Fibroblast of lung (primary cell): ENCODE measurements around the gene MBD5. TPM values are rescaled to one million over a fixed set of nuclear protein-coding genes. Genes with fewer than 3 reads are reported as not detected.

ENCODE experiments used
- DNase-seq, 2 donors: peaks; one replicate each; pipeline versions ENCODE4 v3.0.0 to v3.0.0-alpha.2; 2010; ENCODE audit warnings: low read depth in 2 of 2
- H2AFZ ChIP-seq: 2 replicates; pipeline ENCODE4 v1.5.1; 2012; ENCODE audit warnings: low read length, control low read depth, inconsistent platforms
- H3K27ac ChIP-seq: 2 replicates; pipeline ENCODE4 v1.5.1; 2011; ENCODE audit warnings: low read length, control low read depth; ENCODE audit not compliant: insufficient read depth
- H3K27me3 ChIP-seq: 2 replicates; pipeline ENCODE4 v1.5.1; 2011; ENCODE audit warnings: mild to moderate bottlenecking, low read length; ENCODE audit not compliant: control insufficient read depth, insufficient read depth
- H3K36me3 ChIP-seq: 2 replicates; pipeline ENCODE4 v1.5.1; 2011; ENCODE audit warnings: low read length; ENCODE audit not compliant: control insufficient read depth, insufficient read depth
- H3K4me1 ChIP-seq: 2 replicates; pipeline ENCODE4 v1.5.1; 2011; ENCODE audit warnings: low read length; ENCODE audit not compliant: control insufficient read depth, insufficient read depth; ENCODE audit errors: extremely low read depth
- H3K4me2 ChIP-seq: 2 replicates; pipeline ENCODE4 v1.5.1; 2011; ENCODE audit warnings: low read length, control low read depth; ENCODE audit not compliant: insufficient read depth; ENCODE audit errors: extremely low read depth
- H3K4me3 ChIP-seq, 4 experiments: fragments of 200-600 bp in 1 of 4; sonication (generic) in 1 of 4; replicated peaks in 1 of 4; 2 replicates each; pipeline ENCODE4 v1.5.1; 2011 to 2016; ENCODE audit warnings: low read length in 4 of 4, low read depth in 3 of 4, mild to moderate bottlenecking in 3 of 4, control low read depth in 2 of 4, inconsistent platforms in 1 of 4, mixed read lengths in 1 of 4; ENCODE audit not compliant: insufficient read depth in 1 of 4; ENCODE audit errors: control extremely low read depth in 1 of 4
- H3K79me2 ChIP-seq: 2 replicates; pipeline ENCODE4 v1.5.1; 2012; ENCODE audit warnings: mild to moderate bottlenecking, low read length, inconsistent platforms; ENCODE audit not compliant: control insufficient read depth, insufficient read depth
- H3K9ac ChIP-seq: 2 replicates; pipeline ENCODE4 v1.5.1; 2011; ENCODE audit warnings: mild to moderate bottlenecking, low read length, control low read depth; ENCODE audit not compliant: insufficient read depth
- H3K9me3 ChIP-seq: 2 replicates; pipeline ENCODE4 v1.5.1; 2012; ENCODE audit warnings: low read depth, low read length; ENCODE audit not compliant: control insufficient read depth, insufficient read depth
- H4K20me1 ChIP-seq: 2 replicates; pipeline ENCODE4 v1.5.1; 2011; ENCODE audit warnings: low read length; ENCODE audit not compliant: control insufficient read depth, insufficient read depth; ENCODE audit errors: extremely low read depth
- CTCF ChIP-seq, 2 donors: IDR thresholded peaks in 1 of 2; conservative IDR thresholded peaks in 1 of 2; 1 replicate in 1 of 2; 2 replicates in 1 of 2; pipeline ENCODE4 v1.5.1; 2011 to 2012; ENCODE audit warnings: low read length in 2 of 2, control low read depth in 1 of 2, inconsistent platforms in 1 of 2, low read depth in 1 of 2, mild to moderate bottlenecking in 1 of 2
- EZH2 ChIP-seq: IDR thresholded peaks from 2 replicates; pipeline ENCODE4 v1.5.1; 2012; ENCODE audit warnings: low read length, control low read depth, mild to moderate bottlenecking; ENCODE audit errors: missing control alignments
- polyA plus RNA-seq, 2 donors: library from polyadenylated mRNA; depleted of rRNA in 1 of 2; stranded (reverse) in 1 of 2; unstranded in 1 of 2; fragments of >200 nt; gene quantifications; 2 replicates each; pipeline ENCODE4 v1.2.1, GENCODE V29; 2011 to 2012; ENCODE audit warnings: missing spikeins in 1 of 2
- total RNA-seq: library from RNA; depleted of rRNA; stranded (reverse); fragments of >200 nt; gene quantifications from 2 replicates; pipeline ENCODE4 v1.2.1, GENCODE V29; 2014

The MBD5 gene
- total and polyA plus RNA-seq, 2 donors (not counting 1 experiment from before 2014, with no cell fraction given): 26.1 to 32.4 TPM

- H3K4me3 ChIP-seq: no peak overlapping the region
- H3K4me1 ChIP-seq: no peaks in the 10 kb centered on the region
- H3K4me2 ChIP-seq: no peak overlapping the region
- H3K36me3 ChIP-seq: no peaks in the 10 kb centered on the region
- no peak for TF ChIP-seq CTCF (conservative IDR thresholded peaks at IDR 0.05 in 1 of 2, IDR thresholded peaks at IDR 0.05 in 1 of 2; ENCODE audit: low read depth in 1 of 2, low read length in 2 of 2)
- no peak for TF ChIP-seq EZH2
- H2AFZ ChIP-seq: no peak overlapping the region
- no peaks in the 10 kb centered on the region for H3K9me3 ChIP-seq
- H3K27ac ChIP-seq: no peak overlapping the region
- no peaks in the 10 kb centered on the region for H3K79me2 ChIP-seq
- DNase-seq: no peak
- H3K9ac ChIP-seq: no peak overlapping the region
- H4K20me1 ChIP-seq: no peaks in the 10 kb centered on the region
- H3K27me3 ChIP-seq: no peaks in the 10 kb centered on the region
Measured at GRCh38 chr2:148202237-148202636, 181.3 kb downstream of the MBD5 start.

DNA sequence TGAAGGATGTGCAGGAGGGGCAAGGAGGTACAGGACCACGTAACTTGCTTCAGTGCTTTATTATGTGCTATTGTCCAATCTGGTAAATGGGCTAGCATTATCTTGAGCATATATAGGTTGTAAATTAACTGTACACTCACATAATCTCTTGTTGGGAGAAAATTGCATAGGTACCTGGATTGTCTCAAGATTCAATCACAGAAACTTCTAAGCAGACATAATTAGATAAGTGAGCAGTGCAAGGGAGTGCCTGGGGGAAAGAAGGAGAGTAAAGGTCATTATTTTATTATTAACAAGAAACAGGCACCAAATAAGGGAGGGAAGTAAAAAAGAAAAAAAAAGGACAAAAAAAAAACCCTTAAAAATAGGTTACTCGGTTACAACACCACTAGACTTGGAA, 186.2 kb downstream of the MBD5 start:
- no peak overlapping the region for H3K27ac ChIP-seq
- H3K4me1 ChIP-seq: no peaks in the 10 kb centered on the region
- H3K36me3 ChIP-seq: no peaks in the 10 kb centered on the region
- DNase-seq: no peak
- H2AFZ ChIP-seq: no peak overlapping the region
- H3K27me3 ChIP-seq: no peaks in the 10 kb centered on the region
- H4K20me1 ChIP-seq: no peaks in the 10 kb centered on the region
- no peak overlapping the region for H3K9ac ChIP-seq
- H3K4me3 ChIP-seq: no peak overlapping the region
- TF ChIP-seq EZH2 (no peak), CTCF (conservative IDR thresholded peaks at IDR 0.05 in 1 of 2, IDR thresholded peaks at IDR 0.05 in 1 of 2; ENCODE audit: low read depth in 1 of 2, low read length in 2 of 2) (no peak)
- H3K4me2 ChIP-seq: no peak overlapping the region
- H3K79me2 ChIP-seq: no peaks in the 10 kb centered on the region
- no peaks in the 10 kb centered on the region for H3K9me3 ChIP-seq

GRCh38 chr2:148209603-148210002, 188.7 kb downstream of the MBD5 start:
- Histone ChIP-seq H4K20me1 (no peaks in the 10 kb centered on the region), H3K79me2 (no peaks in the 10 kb centered on the region), H3K27me3 (no peaks in the 10 kb centered on the region), H3K36me3 (no peaks in the 10 kb centered on the region), H3K9me3 (no peaks in the 10 kb centered on the region), H3K4me1 (no peaks in the 10 kb centered on the region), H3K4me2 (no peak overlapping the region), H3K4me3 (no peak overlapping the region), H3K27ac (no peak overlapping the region), H2AFZ (no peak overlapping the region), H3K9ac (no peak overlapping the region)
- no peak for TF ChIP-seq CTCF (conservative IDR thresholded peaks at IDR 0.05 in 1 of 2, IDR thresholded peaks at IDR 0.05 in 1 of 2; ENCODE audit: low read depth in 1 of 2, low read length in 2 of 2)
- no peak for TF ChIP-seq EZH2
- no peak for DNase-seq
